HG03520 (cell line): ENCODE results near the gene WWOX.

Source experiments
- ATAC-seq: cut with Tn5 transposase; IDR thresholded peaks from one replicate; pipeline ENCODE4 v1.9.1; 2021; ENCODE audit warnings: mild to moderate bottlenecking, moderate library complexity; ENCODE audit not compliant: unreplicated experiment

Gene WWOX

GRCh38 chr16:78140818-78141466, 41.5 kb downstream of the WWOX start:
- ATAC-seq, result no peak

- no peak for ATAC-seq
Measured at GRCh38 chr16:78142788-78143187, 43.3 kb downstream of the WWOX start.

- ATAC-seq, result no peak
Measured at GRCh38 chr16:78146807-78147206, 47.4 kb downstream of the WWOX start.

- ATAC-seq, result no peak
Measured at GRCh38 chr16:78147911-78148401, 48.5 kb downstream of the WWOX start.

- no peak for ATAC-seq
Measured at GRCh38 chr16:78150233-78150632, 50.8 kb downstream of the WWOX start.

GRCh38 chr16:78154729-78155461, 55.4 kb downstream of the WWOX start:
- ATAC-seq, result no peak

- no peak for ATAC-seq
Measured at GRCh38 chr16:78155791-78156345, 56.4 kb downstream of the WWOX start.

GRCh38 chr16:78161023-78161729, 61.7 kb downstream of the WWOX start:
- no peak for ATAC-seq

GRCh38 chr16:78163772-78164670, 64.6 kb downstream of the WWOX start:
- no peak for ATAC-seq

- no peak for ATAC-seq
Measured at GRCh38 chr16:78170494-78170933, 71.1 kb downstream of the WWOX start.

- ATAC-seq, result no peak
Measured at GRCh38 chr16:78175287-78175686, 75.8 kb downstream of the WWOX start.

- ATAC-seq, result no peak
Measured at GRCh38 chr16:78176435-78176834, 77.0 kb downstream of the WWOX start.

- ATAC-seq, result no peak
Measured at GRCh38 chr16:78177218-78177617, 77.8 kb downstream of the WWOX start.

- no peak for ATAC-seq
Measured at GRCh38 chr16:78177987-78178386, 78.5 kb downstream of the WWOX start.

- no peak for ATAC-seq
Measured at GRCh38 chr16:78179666-78180065, 80.2 kb downstream of the WWOX start.

- ATAC-seq, result no peak
Measured at GRCh38 chr16:78180349-78180748, 80.9 kb downstream of the WWOX start.

GRCh38 chr16:78183437-78184237, 84.2 kb downstream of the WWOX start:
- no peak for ATAC-seq

- no peak for ATAC-seq
Measured at GRCh38 chr16:78184238-78185183, 85.1 kb downstream of the WWOX start.
